ENCODE measurements around the gene KPNB1.

KPNB1 gene

DNA sequence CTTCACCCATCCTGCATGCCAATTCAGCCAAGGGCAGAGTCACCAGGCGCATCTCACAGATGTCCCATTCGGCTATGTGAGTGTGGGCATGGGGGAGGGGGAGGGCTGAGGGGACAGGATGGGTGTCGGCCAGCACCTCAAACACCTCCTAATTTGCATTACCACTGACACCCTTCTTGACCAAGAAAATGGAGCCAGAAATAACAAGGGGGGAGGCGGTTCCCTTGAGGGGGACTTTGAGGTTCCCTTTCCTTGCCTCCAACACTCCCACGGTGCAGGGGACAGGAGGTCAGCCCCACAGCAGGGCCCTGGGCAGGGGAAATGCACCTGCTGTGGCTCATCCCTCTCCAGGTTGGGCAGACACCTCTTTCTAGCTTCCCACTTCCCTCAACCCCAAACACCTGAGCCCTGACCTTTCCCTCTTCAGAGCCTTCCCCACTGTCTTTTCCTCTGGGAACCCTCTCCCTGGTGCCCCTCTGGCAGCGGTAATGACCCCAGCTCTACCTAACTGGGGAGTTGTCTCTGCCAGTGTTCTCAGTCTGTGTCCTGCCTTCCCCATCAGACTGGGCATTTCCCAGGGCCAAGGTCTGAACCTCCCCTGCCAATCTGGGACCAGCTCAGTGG is 65.2 kb downstream of the KPNB1 start:
- no peak for DNase-seq

- no peak for DNase-seq
These were observed 66.1 kb downstream of the KPNB1 start for GRCh38 chr17:47715669-47716325.

DNA sequence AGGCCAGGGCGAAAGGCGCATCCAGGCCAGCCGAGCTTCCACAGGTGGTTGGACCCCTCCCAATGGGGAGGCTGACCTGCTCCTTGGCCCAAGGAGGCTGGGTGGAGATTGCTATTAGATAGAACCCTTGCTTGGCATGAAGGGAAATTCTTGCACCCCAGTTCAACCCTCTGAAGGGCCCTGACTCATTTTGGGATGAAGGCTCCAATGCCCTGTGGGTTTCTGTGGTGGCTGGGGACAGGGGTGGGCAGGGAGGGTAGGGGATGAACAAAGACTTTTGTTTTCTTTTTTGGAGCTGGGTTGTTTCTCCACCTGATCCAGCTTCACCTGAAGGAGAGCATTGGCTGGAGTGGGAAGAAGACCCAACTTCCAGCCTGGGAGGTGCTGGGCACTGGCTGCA is 66.7 kb downstream of the KPNB1 start:
- DNase-seq = no peak

DNA sequence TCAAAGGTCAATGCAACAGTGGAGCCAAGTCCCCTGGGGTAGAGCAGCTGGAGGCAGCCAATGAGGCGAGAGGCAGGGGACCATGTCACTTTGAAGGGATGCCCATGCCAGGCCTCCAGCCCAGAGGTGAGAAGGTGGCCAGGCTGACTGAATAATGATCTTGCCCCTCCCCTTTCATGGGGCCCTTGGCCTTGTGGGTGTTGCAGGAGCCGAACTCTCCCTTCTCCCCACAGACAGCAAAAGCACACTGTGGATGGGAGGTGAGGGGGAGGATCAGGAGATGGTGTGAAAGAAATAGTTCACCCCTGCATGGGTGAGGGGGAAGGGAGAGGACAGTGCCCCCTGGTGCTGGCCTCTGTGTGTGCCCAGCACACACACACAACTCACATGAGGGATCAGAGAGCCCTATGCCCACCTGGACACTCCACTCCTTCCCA is 67.6 kb downstream of the KPNB1 start:
- DNase-seq = no peak

DNA sequence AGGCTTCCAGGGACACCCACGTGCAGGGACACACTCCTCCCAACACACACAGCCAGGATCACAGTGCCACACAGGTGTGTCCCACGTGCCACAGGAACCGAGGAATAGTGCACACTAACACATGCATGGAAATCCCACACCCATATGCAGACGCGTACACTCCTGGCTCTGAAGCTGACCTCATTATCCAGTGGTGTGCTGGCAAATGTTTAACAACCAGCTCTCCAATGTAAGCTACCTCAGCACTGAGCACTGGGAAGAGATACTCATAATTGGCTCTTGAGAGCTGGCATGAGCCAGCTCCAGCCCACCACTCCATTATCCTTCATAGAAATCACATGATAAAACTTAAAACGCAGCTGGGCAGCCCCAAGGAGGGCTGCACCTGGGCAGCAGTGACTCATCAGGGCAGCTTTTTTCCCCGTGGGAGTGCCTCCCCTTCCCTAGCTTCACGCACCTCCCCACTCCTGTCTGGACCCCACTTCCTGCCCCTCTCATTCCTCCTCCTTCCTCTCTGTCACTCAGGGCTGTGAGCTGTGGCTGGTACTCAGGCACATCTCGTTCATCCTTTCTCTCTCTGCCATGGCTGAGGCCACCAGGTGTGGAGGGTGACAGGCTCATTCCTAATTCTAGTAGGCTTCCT is 68.4 kb downstream of the KPNB1 start:
- peak; percentile 12 for DNase-seq

DNA sequence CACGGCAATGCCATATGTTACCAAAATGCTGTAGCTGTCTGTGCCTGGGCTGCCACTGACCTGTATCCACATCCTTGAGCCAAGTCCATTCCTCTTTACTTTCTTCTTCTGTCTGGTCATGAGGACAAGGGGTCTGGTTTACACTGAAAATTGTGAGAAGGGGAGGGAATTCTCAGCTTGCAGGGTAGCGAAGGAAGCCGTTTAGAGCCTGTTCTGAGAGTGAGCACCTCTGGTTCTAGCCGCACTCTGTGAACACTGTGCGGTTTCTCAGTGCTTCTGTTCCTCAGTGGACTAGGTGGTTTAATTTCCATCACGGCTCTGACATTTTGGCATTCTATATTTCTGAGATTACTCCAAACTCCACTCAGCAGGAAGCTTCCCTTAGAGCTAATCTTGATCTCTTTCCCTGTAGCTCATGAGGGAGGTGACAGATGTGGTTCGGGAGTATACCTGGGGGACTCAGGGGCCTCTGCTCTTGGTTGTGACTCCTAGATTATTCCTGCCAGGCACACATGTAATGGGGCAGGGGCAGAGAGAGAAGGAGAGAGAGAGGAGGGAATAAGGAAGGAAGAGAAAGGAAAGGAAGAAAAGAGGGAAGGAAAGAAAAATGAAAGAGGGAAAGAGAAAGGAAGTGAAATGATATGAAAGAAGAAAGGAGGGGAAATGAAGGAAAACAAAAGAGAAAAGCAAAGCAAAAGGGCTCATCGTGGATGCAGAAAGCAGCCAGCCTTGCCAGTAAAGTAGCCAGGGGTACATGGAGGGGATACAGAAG is 69.1 kb downstream of the KPNB1 start:
- peak; percentile 46 for DNase-seq

- no peak for DNase-seq
These were observed 69.9 kb downstream of the KPNB1 start for GRCh38 chr17:47719411-47720152.

DNA sequence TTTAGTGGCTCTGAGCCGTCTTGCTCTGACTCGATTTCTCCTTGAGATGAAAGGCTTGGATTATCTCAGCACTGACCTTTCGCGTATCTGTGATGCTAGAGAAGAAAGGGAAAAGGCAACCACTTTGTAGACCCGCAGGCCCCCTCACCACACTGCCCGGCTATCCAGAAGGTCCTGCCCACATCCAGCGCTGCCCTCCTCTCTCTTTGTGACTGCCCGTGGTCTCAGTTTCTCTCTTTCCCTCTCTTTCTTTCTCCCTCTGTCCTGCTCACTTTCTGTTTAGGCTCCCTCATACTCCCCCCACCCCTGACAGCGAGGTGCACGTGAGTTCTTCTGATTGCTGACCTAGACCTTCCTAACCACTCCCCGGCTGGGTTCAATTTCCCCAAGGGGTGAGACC is 70.5 kb downstream of the KPNB1 start:
- no peak for DNase-seq

DNA sequence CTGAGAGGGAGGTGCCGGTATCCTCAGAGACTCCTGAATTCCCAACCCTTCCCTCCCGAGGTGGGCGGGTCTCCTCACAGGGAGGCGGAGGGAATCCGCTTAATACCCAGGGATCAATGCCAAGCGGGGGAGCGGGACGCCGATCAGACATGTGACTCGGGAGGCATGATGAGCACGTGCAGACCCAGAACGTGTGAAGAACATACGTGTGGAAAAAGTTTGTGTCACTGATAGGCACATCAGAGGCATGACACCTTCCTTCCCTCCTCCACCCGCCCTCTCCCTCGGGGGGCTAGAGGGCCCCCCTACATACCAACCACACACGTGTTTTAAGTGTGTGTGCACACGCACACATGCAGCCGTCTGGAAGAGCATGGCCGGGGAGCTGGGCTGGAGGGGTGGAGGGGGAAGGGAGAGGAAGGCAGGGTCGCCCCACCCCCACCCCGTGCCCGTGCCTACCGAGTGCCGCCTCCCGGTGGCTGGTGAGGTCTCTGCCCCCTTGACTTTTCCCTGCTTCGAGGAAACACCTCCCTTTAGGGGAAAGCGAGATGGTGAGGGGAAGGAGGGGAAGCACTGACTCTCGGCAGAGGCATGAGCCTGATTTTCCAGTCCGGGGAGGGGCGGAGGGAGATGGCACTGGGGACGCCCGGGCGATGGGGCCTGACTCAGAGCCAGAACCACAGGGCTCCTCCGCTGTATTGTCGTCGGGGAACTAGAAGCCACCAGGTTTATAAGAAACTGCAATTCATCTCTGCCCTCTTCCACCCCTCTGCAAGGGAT is 71.2 kb downstream of the KPNB1 start:
- no peak for DNase-seq

GRCh38 chr17:47721725-47722124 is 72.0 kb downstream of the KPNB1 start:
- DNase-seq = no peak

DNA sequence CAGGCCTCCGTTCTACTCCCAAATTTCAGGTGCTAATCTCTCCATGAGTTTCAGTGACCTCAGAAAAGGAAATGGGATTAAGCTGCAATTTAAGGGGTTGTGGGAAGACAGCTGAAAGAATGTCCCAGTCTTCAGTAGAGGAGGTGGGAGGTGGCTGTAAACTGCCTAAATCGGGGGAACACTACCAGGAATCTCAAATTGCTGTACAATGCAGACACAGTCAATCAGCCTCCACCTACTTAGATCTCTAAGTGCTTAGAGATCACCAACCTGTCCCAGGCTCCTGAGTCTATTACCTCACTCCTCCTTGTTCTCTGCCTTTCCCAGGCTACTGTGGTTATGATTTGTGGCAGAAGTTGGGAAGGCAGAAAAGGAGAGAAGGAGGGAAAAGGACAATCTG is 75.0 kb downstream of the KPNB1 start:
- DNase-seq = no peak

DNA sequence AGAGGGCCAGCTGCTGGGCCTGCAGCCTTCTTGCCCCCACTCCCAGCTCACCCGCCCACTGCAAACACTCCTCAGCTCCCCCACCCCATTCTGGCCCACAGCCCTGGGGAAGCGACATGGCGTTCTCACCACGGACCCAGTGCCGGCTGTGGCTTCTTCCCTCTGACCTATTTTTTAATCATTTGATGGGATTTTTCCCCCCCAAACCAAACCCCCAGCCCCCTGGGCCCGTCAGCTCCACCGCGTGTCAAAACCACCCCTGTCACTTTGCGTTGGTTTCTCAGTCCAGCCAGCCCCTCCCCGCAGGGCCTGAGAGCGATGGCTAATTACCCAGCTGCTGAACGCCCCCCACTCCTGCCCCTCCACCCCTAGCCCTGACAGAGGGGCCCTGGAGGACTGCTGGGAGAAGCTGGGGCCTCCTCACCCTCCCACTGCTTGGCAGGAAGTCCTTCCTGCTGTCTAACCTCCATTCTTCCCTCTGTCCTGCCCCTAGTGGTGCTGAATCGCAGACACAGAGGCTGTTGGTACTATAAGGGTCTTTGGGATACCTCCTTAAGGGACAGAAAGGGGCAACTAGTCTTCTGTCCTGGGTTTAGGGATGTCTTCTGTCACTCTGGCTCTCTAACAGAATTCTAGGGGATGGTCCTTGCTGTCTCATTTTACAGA is 75.9 kb downstream of the KPNB1 start:
- DNase-seq = no peak

GRCh38 chr17:47726796-47727703 is 77.3 kb downstream of the KPNB1 start:
- DNase-seq = no peak

DNA sequence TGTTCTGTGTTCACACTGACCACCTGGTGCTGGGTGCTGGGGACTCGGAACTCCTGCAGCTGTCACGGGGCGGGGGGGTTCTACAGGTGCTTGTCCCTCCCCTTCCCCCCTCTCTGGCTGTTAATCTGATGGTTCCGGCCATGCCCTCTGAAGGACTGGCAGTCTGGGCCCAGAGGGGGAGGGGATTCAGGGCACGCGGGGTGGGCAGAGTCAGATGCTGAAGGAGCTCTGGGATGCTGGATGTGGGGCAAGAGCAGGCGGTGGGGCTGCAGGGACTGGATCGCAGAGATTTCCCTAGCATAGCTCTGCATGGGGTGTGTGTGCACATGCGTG is 78.0 kb downstream of the KPNB1 start:
- DNase-seq = no peak

- DNase-seq = no peak
These were observed 78.6 kb downstream of the KPNB1 start for GRCh38 chr17:47728214-47728877.

GRCh38 chr17:47729476-47729875 is 79.8 kb downstream of the KPNB1 start:
- DNase-seq = no peak

DNA sequence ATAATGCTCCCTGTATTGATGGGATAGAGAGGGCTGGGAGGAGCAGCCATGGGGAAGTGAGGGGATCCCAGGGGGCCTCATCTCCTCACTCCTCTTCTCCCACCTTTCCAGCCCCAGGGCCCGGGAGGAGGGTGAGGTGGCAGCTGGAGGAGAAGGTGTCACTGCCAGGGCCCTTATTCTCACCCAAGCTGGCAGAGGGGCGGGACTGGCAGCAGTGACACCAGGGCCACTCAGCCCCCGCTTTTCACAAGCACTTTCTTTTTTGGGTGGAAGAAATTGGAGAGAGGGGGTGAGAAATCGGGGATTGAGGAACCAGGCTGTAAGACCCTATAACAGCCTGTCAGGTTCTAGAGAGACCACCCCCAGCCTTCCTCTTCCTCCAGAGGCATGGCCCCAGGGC is 81.0 kb downstream of the KPNB1 start:
- no peak for DNase-seq

- DNase-seq = no peak
These were observed 81.7 kb downstream of the KPNB1 start for GRCh38 chr17:47731396-47731795.

GRCh38 chr17:47732399-47733046 is 82.8 kb downstream of the KPNB1 start:
- no peak for DNase-seq
